ENCODE results near the gene CWH43.

The CWH43 gene

GRCh38 chr4:48997962-48998361 is 11.9 kb downstream of the CWH43 start:
- TF ChIP-seq CTCF (IDR thresholded peaks at IDR 0.05) = no peak
- TF ChIP-seq ZFX (IDR thresholded peaks at IDR 0.05; ENCODE audit: borderline replicate concordance) = no peak
- no peak overlapping the region for H3K27ac ChIP-seq

- TF ChIP-seq CTCF (IDR thresholded peaks at IDR 0.05) (no peak), ZFX (IDR thresholded peaks at IDR 0.05; ENCODE audit: borderline replicate concordance) (no peak)
- no peak overlapping the region for H3K27ac ChIP-seq
These were observed 12.4 kb downstream of the CWH43 start for GRCh38 chr4:48998440-48998839.

GRCh38 chr4:49000806-49001205 is 14.7 kb downstream of the CWH43 start:
- TF ChIP-seq CTCF (IDR thresholded peaks at IDR 0.05) (no peak), ZFX (IDR thresholded peaks at IDR 0.05; ENCODE audit: borderline replicate concordance) (no peak)
- H3K27ac ChIP-seq = no peak overlapping the region

GRCh38 chr4:49002931-49003330 is 16.9 kb downstream of the CWH43 start:
- no peak for TF ChIP-seq CTCF (IDR thresholded peaks at IDR 0.05)
- TF ChIP-seq ZFX (IDR thresholded peaks at IDR 0.05; ENCODE audit: borderline replicate concordance) = no peak

GRCh38 chr4:49018718-49019295 is 32.7 kb downstream of the CWH43 start:
- TF ChIP-seq CTCF (IDR thresholded peaks at IDR 0.05) = no peak
- TF ChIP-seq ZFX (IDR thresholded peaks at IDR 0.05; ENCODE audit: borderline replicate concordance) = no peak
- no peak overlapping the region for H3K27ac ChIP-seq

More at GRCh38 chr4:49002931-49003330, 16.9 kb downstream of the CWH43 start:
- H3K27ac ChIP-seq = no peak overlapping the region

GRCh38 chr4:49032440-49033161 is 46.5 kb downstream of the CWH43 start:
- H3K27ac ChIP-seq = no peak overlapping the region
- TF ChIP-seq ZFX (IDR thresholded peaks at IDR 0.05; ENCODE audit: borderline replicate concordance) (no peak), CTCF (IDR thresholded peaks at IDR 0.05) (peak; percentile 88)

GRCh38 chr4:49036528-49036927 is 50.5 kb downstream of the CWH43 start:
- no peak overlapping the region for H3K27ac ChIP-seq
- no peak for TF ChIP-seq CTCF (IDR thresholded peaks at IDR 0.05)
- TF ChIP-seq ZFX (IDR thresholded peaks at IDR 0.05; ENCODE audit: borderline replicate concordance) = no peak

Measured in 22Rv1 (cell line).